GM10266 (cell line): ENCODE results near the gene ICE2.

Experiments
- DNase-seq: peaks from one replicate; pipeline ENCODE4 v3.0.0; 2012; ENCODE audit errors: extremely low spot score
- CTCF ChIP-seq: IDR thresholded peaks from 2 replicates; pipeline ENCODE4 v1.5.1; 2012; ENCODE audit warnings: mild to moderate bottlenecking, low read depth; ENCODE audit not compliant: control insufficient read depth, insufficient read depth; ENCODE audit errors: missing control alignments

ICE2 gene

GRCh38 chr15:60493166-60493565 lies 14.2 kb upstream of the ICE2 start:
- DNase-seq: no peak

GRCh38 chr15:60486742-60487141 lies 7.8 kb upstream of the ICE2 start:
- TF ChIP-seq CTCF: no peak
- DNase-seq: peak; percentile 7

More at GRCh38 chr15:60493166-60493565, 14.2 kb upstream of the ICE2 start:
- TF ChIP-seq CTCF: no peak

GRCh38 chr15:60485365-60486055 lies 6.6 kb upstream of the ICE2 start:
- no peak for DNase-seq
- TF ChIP-seq CTCF: no peak

GRCh38 chr15:60483042-60483441 lies 4.1 kb upstream of the ICE2 start:
- no peak for TF ChIP-seq CTCF
- no peak for DNase-seq

GRCh38 chr15:60480888-60481287 lies 1.9 kb upstream of the ICE2 start:
- TF ChIP-seq CTCF: no peak
- no peak for DNase-seq

GRCh38 chr15:60480149-60480548 lies 1.2 kb upstream of the ICE2 start:
- TF ChIP-seq CTCF: no peak
- DNase-seq: peak; percentile 8

- no peak for TF ChIP-seq CTCF
- DNase-seq: no peak
Observed at GRCh38 chr15:60479361-60480110, 594 bp upstream of the ICE2 start.
